ENCODE results near the gene CLPTM1L.

CLPTM1L gene

DNA sequence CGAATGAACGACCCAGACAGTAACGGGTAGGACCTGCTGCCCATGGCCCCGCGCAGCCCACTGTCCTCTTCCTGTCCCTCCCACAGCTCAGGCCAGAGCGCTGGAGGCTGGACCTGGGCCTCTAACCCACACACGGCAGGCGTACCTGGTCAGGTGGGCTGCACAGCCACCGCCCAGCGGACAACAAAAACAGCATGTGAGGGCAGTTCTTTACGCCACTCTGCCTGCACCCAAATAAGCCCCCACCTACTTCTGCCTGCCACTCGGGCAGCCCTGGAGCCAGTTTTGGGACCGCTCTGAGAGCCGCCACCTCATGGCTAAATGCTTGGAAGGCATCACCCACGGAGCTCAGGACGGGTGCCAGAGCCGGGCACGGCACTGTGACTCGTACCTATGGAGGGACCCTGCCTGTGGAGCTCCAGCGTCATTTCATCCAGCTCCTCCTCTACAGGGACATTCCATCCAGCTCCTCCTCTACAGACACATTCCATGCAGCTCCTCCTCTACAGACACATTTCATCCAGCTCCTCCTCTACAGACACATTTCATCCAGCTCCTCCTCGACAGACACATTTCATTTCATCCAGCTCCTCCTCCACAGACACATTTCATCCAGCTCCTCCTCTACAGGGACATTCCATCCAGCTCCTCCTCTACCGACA is 18.9 kb downstream of the CLPTM1L start:
- DNase-seq (ENCODE audit: low spot score) = no peak

DNA sequence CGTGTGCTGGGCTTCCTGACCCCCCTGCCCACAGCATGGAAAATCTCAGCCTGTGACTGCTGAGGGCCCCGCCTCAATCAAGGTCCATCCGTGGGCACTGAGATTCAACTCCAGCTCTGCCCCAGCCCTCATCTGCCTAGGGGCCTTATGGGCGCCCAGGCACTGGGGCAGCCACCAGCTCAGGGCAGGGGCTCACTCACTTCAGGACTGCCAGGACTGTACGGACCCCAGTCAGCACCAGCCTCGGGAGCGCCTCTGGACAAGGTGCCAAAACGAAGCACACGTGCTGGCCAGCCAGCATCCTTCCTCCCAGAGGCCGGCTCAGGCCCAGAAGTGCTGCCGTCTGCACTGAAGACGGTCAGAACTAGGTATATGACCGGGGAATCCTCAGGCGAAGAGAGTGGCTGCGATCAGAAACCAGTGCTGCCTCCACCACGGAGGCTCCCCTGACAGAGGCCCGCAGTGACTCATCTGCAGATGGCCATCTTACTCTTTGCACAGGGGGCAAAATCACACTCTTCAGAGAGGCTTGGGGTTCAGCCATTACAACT is 19.6 kb downstream of the CLPTM1L start:
- no peak for DNase-seq (ENCODE audit: low spot score)

DNA sequence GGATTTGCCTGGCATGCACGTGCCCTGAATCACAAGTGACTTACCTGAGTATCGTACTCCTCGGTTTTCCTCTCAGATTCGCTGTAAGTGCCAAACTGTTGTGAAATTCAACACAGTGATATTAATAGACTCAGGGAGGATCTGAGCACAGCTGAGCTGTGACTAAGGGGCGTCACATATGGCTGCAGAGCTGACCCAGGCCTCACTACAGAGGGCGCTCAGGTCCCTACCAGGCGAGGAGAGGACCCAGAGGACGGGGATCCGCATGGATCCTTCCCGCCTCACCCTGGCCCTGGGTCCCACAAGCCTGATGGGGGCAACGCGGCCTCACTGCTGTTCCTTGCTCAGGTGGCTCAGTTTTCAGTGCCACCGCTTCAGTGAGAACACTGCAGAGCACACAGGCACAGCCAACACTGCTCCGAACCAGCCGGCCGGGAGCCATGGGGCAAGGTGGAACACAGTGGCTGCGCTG is 20.1 kb downstream of the CLPTM1L start:
- no peak for DNase-seq (ENCODE audit: low spot score)

DNA sequence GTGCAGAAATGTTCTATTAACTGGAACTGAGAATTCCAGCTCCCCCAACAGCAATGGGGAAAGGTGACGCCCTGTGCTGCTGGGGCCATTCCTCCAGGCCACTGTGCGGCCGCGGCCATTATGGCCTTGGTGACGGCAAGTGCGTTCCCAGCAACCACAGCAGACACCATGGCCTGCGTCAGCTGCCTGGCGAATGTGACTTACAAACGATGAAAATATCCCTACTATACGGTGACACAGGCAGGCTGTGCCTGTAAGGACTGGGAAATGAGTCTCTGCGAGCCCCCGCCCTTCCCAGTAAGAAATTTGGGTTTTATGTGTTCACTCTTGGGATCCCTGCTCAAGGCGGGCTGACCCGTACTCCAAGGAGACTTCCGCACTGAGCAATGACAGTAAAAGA is 20.6 kb downstream of the CLPTM1L start:
- DNase-seq (ENCODE audit: low spot score) = no peak

DNA sequence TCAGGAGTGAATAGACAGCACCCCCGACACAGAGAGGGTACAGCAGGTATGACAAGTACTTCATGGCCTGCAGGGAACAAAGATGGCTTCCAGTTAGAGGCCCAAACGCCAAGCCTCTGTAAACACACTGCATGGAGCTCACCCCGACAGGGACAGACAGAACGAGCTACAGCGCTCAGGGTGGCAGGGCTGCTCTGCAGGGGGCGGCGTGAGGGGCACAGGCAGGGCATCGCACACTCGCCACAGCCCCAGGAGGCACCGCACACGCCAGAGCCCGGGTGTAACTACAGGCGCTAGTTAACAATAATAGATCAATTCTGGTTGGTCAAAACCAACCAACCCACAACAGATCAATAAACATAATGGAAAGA is 21.1 kb downstream of the CLPTM1L start:
- DNase-seq (ENCODE audit: low spot score) = no peak

DNA sequence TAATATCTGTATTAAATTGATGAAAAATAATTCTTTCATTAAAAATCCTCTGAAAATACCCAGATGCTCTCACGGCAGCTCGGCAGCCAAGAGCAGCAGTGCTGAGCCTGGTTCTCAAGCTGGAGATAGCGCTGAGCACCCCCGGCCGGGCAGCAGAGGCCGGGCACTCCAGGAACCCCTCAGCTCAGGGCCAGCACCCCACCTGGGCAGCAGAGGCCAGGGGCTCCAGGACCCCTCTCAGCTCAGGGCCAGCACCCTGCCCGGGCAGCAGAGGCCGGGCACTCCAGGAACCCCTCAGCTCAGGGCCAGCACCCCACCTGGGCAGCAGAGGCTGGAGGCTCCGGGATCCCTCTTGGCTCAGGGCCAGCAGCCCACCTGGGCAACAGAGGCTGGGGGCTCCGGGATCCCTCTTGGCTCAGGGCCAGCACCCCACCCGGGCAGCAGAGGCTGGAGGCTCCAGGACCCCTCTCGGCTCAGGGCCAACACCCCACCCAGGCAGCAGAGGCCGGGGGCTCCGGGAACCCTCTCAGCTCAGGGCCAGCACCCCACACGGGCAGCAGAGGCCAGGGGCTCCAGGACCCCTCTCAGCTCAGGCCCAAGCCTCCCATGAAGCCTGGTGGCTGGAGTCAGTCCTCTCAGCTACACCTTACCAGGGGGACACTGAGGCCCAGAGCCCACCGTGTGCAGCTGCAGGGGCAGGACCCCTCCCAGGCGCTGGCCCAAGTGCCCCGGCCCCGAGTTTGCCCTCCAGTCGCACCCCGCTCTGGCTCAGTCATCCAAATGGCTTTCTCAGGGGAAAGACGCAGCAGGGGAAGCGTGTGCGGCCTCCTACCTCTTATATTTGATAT is 21.7 kb downstream of the CLPTM1L start:
- no peak for DNase-seq (ENCODE audit: low spot score)

DNA sequence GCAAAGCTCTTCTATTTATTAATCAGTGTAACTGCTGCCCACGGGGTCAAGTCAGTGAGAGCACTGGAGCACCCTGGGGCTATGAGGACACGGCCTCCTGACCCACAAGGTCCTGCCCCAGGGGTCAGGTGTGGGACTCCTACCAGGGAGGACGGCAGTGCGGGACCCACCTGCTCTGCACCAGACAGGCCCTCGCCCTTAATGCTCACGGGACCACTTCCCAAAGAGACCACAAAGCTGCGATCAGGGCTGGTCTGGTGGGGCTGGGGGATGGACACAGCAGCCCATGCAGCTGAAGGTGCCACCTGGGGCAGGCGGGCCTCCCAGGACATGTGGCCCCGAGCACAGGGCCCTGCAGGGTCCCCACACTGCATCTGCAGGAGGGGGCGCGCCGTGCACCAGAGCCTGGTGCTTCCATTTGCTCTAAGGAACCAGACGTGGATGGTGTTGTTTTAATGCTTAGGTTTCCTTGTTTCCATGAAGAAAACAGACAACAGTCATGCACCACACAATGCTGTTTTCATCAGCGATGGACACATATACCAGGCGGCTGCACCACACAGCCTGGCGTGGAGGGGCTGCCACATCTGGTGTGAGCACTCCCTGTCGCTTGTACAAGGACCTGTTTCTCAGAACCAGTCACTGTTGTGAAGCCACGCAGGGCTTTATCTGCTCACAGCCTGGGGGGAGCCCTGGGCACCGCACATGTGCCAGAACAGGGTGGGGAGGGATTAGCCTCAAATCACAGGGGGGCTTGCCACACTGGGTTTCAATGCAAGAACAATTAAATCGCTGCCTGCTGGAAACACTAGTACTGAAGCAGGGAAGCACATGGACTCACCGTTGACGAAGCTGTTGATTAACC is 22.6 kb downstream of the CLPTM1L start:
- DNase-seq (ENCODE audit: low spot score) = no peak

DNA sequence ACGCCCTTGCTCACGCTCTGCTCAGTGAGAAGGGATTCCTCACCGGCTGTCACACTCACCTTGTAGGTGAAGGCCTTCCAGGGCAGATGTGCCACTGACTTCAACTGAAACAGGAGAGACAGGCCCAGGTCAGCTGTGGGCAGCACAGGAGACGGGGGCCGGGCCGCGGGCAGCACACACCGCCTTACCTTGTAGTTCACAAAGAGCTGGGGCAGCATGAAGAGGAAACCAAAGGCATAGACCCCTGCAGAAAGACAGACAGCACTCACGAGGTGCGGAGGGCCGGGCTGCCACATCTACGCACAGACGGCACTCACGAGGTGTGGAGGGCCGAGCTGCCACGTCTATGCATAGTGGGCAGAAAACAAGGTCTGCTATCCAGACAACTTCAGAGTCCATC is 23.3 kb downstream of the CLPTM1L start:
- DNase-seq (ENCODE audit: low spot score) = no peak

DNA sequence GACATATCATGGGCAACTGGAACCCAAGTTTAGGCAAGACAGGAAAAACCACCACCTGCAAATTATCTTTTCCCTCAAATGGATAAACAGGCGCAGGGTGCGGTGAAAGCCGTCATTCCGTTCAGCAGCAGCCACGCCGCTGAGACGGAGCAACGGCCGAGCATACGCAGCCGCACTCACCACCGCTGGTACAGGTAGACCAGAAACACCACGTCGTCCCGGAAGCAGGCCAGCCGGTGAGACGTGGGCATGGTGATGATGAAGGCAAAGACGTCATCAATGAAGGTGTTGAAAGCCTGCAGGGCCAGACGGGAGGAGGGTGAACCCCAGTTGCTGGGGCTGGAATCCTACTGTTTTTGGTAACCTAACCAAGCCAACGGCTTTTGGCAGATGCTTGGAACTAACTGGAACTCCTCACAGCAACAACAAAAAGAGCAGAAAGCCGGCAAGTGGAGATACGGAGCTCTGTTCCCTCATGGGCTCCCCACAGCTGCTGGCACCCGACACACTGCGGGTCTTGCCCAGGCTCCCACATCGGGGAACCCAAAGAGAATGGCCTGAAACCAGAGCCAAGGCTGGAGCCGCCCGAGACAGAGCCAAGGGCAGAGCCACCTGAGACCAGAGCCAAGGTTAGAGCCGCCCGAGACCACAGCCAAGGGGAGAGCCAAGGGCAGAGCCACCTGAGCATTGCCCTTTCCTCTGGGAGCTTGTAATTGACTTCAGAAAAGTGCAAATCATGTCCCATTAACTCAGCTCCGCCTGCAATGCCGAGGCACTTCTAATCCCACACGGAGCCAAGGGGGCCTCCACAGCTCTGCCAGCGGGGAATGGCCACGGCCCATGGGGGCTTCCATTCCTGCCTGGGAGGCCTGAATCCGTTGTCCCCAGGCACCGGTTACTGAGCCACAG is 24.2 kb downstream of the CLPTM1L start:
- DNase-seq (ENCODE audit: low spot score) = no peak

DNA sequence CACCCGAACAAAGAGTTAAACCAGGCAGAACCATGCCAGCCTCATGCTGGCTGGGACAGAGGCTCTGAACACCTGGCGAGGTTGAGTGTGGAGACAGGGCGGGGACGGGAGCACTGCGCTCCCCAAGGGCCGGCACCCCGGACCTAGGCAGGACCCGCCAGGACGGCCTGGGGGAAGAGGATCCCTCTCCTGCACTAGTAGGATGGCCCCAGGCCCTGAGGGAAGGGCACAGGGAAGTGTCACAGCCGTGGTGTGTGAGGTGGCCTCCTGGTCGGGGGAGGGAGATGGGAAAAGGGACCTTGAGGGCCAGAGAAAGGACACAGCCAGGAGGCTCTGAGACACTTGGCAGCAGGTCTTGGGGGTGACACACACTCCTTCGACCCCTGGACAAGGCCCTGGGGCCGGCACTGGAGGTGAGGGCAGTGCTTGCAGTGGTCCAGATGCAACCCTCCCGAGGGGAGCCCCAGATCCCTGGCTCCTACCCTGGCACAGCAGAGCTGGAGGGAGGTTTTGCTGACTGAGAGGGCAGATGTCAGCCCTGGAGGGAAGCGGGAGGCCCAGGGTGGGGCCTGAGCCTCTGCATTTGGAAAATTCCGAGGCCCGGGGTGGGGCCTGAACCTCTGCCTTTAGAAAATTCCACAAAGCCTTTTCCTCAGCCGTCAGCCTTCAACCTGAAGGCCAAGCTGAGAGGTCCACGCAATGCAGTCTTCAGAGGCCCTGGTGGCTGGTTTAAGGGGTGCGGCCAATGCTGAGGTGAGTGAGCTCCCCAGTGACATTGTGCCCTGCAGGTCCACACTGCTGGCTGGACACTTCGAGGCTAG is 25.3 kb downstream of the CLPTM1L start:
- DNase-seq (ENCODE audit: low spot score) = no peak

DNA sequence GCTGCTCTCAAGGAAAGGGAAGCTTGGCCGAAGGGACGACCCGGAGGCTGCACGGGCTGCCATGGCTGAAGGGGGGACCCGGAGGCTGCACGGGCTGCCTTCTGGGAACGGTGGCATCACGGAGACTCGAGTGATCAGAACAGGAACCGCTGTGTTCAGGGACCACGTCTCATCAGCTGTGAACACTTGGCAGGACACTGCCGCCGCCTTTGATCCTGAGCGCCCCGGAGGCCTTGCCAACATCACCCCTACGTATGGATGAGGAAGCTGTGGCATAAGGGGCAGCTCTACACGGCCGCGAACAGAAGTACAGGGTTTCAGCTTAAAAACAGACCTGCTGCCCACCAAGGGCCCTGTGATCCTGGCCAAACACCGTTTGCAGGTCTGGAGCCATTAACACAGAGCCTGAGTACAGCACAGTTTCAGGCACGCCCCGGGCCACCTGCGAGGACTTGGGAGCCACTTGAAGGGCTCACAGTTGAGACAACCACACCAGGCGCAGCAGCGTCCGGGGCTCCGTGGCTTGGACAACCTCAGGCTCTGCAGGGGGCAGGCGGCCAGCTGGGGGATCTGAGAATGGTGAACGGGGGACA is 26.1 kb downstream of the CLPTM1L start:
- DNase-seq (ENCODE audit: low spot score) = no peak

DNA sequence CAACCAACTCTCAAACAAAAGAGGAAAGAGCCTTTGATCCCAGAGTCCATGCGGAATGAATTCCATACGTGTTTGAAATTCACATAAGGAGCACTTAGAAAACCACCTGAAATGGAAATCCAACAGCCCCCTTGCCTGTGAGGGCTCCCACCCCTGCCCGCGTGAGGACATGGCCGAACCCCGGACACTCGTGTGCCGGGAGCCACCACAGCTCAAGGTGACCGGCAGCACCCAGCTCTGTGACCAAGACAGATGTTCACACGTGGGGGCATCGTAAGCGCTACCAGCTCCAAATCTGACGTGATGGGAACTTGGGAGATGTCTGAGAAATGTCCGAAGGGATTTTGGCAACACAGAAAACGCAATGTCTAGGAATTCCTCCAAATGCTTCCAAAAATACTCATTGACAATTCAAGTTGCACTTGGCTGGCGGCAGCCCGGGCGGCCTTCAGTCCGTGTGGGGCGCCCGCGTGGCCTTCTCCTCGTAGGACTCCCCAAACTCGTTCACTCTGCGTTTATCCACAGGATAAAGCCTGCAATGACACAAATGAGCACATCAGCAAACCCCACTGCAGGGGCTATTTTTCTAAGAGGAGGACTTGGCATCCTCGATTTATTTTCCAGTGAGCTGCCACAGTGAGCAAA is 26.9 kb downstream of the CLPTM1L start:
- DNase-seq (ENCODE audit: low spot score) = no peak

DNA sequence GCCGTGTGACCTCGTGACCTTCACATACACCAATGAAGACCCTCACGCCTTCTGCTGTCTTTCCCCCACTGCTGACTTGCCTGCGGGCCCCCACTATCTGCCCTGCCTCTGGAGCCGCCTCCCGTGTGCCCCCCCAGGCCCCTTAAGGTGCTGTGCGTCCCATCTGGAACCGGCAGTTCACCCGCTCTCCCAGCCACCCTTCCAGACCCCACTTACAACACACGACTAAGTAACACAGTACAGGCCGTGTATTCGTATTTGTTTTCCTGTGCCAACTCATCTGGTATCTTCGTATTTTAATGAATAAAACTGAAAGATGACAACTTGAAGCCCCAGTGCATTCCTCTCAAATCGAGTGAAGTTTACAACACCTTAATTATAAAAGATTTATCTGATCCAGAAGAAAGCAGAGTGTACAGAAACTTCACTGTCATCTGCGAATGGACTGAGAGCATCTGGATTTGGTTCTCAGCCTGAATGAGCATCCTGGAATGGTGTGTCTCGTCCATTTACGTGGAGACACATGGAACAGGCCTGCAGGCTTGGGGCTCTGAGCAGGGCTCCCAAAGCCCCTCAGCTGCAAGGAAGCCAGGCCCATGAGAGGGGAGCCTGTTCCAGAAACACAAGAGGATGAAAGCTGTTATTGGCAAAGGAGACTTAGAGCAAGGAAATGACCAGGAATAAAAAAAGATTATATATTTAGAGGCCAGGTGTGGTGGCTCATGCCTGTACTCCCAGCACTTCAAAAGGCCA is 28.1 kb downstream of the CLPTM1L start:
- no peak for DNase-seq (ENCODE audit: low spot score)

DNA sequence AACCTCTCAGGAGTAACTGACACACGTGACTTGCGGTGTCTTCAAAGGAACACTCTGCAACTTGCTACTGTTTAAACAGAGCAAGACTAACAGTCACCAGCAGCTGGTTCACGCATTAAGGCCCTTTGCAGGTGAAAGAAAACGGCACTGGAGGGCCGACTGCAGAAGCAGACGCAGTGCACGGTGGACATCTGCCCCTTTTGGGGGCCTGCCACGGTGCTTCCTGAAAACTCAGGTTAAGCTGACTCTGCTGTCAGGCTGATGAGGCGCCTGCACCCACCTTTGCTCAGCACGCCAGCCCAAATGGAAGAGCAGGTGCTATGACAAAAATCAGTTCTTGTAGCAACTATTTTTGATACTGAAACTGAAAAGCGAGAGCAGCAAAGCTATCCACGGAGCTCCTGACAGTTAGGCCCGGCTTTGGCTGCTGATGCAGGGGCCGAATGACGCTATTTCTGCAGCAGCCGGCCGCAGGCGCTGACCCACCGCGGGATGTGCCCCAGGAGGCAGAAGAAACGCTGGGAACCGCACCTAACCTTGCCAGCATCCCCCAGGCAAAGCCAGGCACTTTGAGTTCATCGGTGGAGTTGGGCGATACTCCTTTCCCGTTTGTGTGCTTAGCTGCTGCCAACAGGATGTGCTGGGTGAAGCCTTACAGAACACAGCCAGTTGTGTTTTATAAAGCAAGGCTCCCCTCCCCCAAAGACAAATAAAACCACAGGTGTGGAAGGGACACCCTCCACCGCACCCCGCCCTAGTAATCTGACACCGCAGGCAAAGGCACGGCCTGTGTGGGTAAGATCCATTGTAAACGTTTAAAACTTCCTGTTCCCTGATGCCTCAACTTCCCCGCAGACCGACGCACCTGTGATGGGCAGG is 29.0 kb downstream of the CLPTM1L start:
- no peak for DNase-seq (ENCODE audit: low spot score)

DNA sequence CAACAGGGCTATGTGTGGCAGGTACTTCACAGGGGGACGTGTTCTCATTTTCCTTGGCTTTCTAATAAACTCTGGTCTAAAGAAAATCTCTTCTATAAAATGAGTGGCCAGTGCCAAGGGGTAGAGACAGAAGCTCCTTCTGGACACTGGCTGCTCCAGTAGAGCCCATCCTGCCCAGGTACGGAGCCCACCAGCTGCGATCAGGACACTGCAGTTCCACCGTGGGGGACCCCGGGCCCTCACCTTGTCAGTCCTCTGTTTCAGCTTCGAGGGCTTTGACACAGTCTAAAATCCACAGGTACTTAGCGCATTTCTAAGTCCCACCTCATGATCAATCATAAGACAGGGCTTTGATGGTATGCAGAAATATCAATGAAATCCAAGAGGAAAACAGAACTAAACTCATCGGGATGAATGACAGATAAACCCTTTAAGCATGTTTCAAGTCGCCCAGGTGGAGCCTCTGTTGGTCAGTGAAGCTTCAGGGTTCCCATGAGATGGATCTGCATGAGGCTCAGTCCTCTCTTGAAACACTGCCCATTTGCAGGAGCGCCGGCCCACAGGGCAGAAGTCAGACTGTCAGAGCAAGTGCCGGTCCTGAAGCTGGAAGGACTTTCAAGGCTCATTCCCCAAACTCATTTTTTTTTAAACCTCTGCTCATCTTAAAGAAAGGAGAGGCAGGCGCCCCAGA is 29.7 kb downstream of the CLPTM1L start:
- no peak for DNase-seq (ENCODE audit: low spot score)

DNA sequence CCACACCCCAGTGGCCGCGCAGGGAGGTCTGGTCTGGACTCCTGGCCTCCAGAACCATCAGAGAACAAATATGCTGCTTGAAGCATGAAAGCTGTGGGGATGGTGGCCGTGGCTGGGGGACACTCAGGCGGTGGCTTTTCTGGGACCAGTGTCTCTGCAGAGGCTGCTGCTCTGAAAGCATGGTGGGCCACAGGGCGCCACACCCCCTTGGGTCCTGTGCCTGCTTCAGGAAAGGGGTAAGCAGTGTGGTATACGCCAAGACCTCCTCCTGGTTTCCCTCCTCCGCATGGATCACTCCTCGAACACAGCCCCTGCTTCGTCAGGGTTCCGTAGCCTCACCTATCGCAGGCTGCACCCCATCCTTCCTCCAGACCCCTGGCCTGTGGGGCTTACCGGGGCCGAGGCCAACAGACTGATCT is 30.3 kb downstream of the CLPTM1L start:
- no peak for DNase-seq (ENCODE audit: low spot score)
